Measurements from ENCODE around the gene PEX5.
"Not testable (repeated sequence)": the region's sequence is repeated elsewhere in the genome, so short reads cannot be mapped to it uniquely, and the experiment has no call there.

PEX5 gene

GRCh38 chr12:7160183-7160582 is 29.3 kb upstream of the PEX5 start:
- no peak for DNase-seq (ENCODE audit: low spot score)

- DNase-seq (ENCODE audit: low spot score) = no peak
Measured at GRCh38 chr12:7161327-7161726, 28.2 kb upstream of the PEX5 start.

DNA sequence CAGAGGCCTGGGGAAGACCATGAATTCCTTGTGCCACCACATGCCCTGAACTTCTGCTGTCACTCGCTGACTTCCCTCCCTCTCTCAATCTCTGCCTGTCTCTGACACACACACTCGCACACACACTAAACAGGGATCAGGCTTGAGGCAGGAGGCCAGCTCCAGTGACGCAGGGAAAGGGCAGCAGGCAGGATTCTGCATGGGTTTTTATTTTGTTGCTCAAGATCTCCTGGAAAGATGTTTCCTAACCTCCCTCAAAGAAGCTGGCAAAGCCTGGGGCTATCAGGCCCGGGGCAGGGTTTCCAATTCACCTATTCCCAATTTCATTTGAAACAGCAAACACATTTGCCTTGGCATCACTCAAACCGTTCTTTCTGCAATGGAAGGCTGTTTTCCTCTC is 27.7 kb upstream of the PEX5 start:
- DNase-seq (ENCODE audit: low spot score) = no peak

- peak; percentile 9 for DNase-seq (ENCODE audit: low spot score)
Measured at GRCh38 chr12:7162691-7163114, 26.8 kb upstream of the PEX5 start.

GRCh38 chr12:7169951-7170350 is 19.5 kb upstream of the PEX5 start:
- DNase-seq (ENCODE audit: low spot score) = no peak

DNA sequence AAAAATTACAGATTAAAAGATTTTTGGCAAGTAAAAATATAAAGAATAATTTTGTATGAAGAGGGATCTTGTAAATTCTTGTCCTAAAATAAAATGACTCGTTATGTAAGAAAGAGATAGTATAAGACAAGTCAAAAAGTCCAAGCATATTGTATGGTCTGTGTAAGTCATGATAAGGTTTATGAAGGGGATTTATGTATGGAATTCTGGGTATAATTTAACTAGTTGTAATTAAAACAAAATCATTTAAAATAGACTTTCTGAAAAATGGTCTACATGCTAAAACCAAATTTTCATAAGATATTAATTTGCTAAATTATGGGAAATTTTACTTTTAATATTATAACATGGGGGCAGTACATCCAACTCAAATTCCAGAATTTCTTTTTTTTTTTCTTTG is 17.6 kb upstream of the PEX5 start:
- DNase-seq (ENCODE audit: low spot score) = no peak

DNA sequence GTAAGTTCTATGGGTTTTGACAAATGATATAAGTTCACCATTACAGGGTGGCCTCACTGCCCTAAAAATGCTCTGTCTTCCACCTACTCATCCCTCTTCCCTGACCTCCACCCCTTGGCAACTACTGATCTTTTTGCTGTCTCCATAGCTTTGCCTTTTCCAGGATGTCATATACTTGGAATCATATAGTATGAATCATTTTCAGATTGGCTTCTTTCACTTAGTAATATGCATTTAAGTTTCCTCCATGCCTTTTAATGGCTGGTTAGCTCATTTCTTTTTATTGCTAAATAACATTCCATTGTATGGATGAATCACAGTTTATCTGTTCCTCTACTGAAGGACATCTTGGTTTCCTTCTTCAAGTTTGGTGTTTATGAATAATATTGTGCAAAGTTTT is 14.0 kb upstream of the PEX5 start:
- no peak for DNase-seq (ENCODE audit: low spot score)

DNA sequence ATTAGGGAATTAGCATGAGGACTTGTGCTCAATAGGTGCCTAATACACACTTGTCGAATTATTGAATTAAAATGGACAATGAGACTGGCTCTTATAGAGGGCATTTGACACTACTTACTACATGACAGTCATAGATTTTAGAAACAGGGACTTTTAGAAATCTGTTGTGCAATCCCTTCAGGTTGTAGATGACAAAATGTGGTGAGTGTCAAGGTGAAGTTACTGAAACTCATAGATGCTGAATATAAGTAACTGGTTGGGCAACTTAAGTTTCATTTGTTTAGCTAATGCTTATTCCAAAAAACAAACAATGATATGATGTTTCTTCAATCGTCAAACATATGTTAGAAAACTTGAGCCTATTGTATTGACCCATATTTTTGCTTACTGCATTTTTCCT is 12.9 kb upstream of the PEX5 start:
- DNase-seq (ENCODE audit: low spot score) = no peak

GRCh38 chr12:7178481-7178880 is 11.0 kb upstream of the PEX5 start:
- no peak for DNase-seq (ENCODE audit: low spot score)

- DNase-seq (ENCODE audit: low spot score) = no peak
Measured at GRCh38 chr12:7180685-7181084, 8.8 kb upstream of the PEX5 start.

- not testable (repeated sequence) for DNase-seq (ENCODE audit: low spot score)
Measured at GRCh38 chr12:7186058-7186457, 3.4 kb upstream of the PEX5 start.

- peak; percentile 58 for DNase-seq (ENCODE audit: low spot score)
Measured at GRCh38 chr12:7188562-7189397, 706 bp upstream of the PEX5 start.

DNA sequence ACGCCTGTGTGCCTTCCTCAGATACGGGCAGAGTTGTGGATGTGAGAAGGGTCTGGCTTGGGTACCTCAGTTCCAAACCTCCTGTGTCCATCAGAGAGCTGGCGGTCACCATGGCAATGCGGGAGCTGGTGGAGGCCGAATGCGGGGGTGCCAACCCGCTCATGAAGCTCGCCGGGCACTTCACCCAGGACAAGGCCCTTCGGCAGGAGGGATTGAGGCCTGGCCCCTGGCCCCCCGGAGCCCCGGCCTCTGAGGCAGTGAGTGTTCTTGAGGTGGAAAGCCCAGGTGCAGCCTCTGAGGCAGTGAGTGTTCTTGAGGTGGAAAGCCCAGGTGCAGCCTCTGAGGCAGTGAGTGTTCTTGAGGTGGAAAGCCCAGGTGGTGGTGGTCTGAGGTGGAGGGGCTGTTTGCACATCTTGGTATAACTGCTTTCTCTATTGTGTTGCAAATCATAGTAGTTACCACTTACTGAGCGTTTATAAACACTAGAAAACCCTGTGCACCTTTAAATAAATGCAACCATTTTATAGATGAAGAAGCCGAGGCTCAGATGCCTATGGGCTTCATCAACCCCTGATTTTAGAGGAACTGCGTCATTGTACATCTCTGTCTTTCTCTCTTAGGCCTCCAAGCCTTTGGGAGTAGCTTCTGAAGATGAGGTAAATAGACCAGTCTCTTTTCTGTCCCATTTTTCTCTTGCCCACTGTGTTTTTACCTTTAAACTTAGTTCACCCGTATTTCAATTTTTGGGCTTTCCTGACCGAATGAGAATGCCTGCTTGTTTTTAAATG is 976 bp downstream of the PEX5 start:
- DNase-seq (ENCODE audit: low spot score) = no peak

DNA sequence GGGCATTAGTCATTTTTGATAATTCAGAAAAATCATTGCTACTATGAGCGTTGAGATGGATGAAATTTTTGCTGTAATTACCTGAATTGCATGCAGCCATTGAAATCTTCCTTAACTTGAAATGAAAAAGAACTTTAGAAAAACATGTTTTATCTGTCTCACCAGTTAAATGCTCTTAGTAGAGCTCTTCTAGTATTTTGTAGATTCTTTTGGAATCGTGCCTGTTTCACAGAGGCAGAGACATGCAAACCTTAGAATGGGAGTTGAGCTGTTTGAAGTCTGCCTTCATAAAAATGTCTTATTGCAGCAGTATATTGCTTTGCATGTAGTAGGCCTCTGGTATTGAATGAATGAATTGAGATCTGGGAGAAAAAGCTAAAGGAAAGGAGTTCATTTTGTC is 4.2 kb downstream of the PEX5 start:
- no peak for DNase-seq (ENCODE audit: low spot score)

DNA sequence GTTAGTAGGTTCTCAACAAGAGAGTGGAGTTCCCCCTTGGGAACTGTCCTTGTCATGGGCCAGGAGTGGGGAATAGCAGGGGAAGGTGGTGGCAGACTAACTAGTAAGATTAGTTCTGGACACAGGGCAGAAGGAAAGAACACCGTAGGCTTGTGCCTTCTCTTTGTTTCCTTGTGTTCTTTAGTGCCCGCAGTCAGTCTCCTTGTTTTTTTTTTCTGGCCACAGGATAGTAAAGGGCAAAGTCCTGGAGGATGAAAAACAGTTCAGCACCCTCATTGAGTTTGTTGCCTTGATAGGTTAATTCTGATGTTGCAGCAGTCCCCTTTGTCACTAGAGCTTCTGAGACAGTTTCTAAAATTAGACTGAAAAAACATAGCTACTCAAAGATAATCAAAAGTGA is 8.4 kb downstream of the PEX5 start:
- no peak for DNase-seq (ENCODE audit: low spot score)

- no peak for DNase-seq (ENCODE audit: low spot score)
Measured at GRCh38 chr12:7203109-7203508, 13.6 kb downstream of the PEX5 start.

GRCh38 chr12:7205091-7205490 is 15.6 kb downstream of the PEX5 start:
- DNase-seq (ENCODE audit: low spot score) = no peak

DNA sequence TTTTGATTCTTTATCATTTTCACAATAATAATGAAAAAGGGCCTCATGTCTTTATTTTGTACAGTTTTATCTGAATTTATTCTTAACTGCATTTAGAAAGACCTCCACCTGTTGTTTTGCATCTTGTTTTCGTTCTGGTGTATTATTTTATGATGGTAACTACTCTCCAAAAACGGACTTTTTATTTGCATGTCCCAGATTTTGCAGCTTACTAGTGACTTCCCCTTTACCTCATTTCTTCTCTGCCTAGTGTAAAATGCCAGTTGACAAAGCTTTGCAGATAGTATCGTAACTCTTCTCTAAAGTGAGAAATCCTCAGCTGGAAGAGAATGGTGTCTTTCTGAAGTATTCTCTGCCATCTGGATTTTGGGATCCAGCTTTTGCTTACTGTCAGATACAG is 17.2 kb downstream of the PEX5 start:
- no peak for DNase-seq (ENCODE audit: low spot score)

DNA sequence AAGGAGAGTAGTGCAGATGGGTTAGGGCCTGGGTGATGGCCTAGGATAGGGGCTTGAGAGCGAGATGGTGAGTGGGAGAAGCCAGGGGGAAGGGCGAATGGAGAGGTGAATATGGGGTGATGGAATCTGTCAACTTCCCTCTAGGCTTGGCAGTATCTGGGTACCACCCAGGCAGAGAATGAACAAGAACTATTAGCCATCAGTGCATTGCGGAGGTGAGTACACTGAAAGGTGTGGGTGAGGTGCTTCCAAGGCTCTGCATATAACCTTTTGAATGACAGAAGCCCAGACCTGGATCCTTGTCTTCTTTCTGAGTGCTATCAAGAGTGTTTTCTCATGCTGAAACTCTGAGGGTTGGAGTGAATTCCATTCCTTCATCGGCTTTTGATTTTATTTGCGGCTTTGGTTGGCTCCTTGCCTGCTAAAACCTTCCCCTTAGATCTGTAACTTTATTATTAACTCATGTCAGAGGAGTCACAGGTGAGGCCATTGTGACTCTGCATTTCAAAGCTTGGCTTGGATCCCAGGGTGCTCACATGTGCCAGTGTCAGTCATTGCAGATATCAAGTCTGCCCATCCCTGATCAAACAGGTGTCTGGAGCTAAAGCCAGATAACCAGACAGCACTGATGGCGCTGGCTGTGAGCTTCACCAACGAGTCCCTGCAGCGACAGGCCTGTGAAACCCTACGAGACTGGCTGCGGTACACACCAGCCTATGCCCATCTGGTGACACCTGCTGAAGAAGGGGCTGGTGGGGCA is 18.6 kb downstream of the PEX5 start:
- DNase-seq (ENCODE audit: low spot score) = no peak

DNA sequence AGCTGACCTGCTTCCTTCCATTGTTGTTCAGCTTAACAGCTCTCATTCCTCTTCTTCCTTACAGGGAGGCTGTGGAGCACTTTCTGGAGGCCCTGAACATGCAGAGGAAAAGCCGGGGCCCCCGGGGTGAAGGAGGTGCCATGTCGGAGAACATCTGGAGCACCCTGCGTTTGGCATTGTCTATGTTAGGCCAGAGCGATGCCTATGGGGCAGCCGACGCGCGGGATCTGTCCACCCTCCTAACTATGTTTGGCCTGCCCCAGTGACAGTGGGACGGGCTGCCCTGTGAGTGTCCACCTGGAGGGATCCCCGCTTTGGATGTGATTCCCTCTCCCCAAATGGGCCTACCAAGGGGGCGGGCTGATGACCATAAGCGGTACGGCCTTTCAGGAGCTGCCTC is 20.5 kb downstream of the PEX5 start:
- no peak for DNase-seq (ENCODE audit: low spot score)

GRCh38 chr12:7210642-7211151 is 21.2 kb downstream of the PEX5 start:
- no peak for DNase-seq (ENCODE audit: low spot score)

DNA sequence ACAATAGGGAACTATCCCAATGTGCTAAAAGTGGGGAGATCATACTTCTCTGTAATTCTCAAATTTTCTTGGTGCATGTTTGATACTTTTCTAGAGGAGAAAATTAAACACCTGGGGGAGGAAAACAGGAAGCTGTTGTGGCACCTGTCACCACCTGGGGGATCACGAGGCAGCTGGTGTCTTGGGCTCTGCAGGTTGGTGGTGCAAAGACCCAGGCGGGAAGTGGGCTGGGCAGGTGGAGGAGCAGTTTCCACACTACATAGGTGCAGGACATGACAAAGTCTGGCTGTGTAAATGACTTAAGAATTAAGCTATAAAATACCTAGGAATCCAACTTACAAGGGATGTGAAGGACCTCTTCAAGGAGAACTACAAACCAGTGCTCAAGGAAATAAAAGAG is 23.2 kb downstream of the PEX5 start:
- DNase-seq (ENCODE audit: low spot score) = no peak

- not testable (repeated sequence) for DNase-seq (ENCODE audit: low spot score)
Measured at GRCh38 chr12:7213745-7214144, 24.3 kb downstream of the PEX5 start.

Data from activated CD4-positive, alpha-beta T cell treated with anti-CD3 and anti-CD28 coated beads, Interleukin-2, Interleukin-4, amounts not matched to agents 100 ng/mL and 50 ng/mL, durations not matched to agents 16 hours and 8 hours (primary cell).